ENCODE data around the gene ATG7.
"Not testable (repeated sequence)": the region's sequence is repeated elsewhere in the genome, so short reads cannot be mapped to it uniquely, and the experiment has no call there.

The ATG7 gene

GRCh38 chr3:11508346-11509172 lies 236.4 kb downstream of the ATG7 start:
- DNase-seq (ENCODE audit: low read depth, low spot score): no peak

- DNase-seq (ENCODE audit: low read depth, low spot score): peak; percentile 89
Observed at GRCh38 chr3:11509173-11510000, 237.2 kb downstream of the ATG7 start.

- DNase-seq (ENCODE audit: low read depth, low spot score): no peak
Observed at GRCh38 chr3:11510001-11510340, 237.8 kb downstream of the ATG7 start.

DNA sequence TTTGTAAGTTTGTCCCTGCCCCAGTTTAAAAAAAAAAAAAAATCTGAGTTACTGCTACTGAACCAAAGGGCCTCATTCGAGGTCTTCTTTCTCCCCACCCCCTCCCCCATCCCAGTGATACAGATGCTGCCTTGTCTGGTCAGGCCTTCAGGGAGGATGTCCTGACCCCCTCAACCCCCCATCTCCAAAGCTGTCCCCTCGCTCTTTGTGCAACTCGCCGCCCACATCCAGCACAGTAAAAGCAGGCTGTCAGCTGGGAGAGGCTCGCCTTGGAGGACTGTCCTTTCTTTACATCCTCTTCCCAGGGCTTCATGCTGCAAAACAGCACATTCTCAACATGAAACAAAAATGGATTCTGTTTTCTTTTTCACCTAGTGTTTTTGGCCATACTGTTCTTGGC lies 238.2 kb downstream of the ATG7 start:
- DNase-seq (ENCODE audit: low read depth, low spot score): no peak

DNA sequence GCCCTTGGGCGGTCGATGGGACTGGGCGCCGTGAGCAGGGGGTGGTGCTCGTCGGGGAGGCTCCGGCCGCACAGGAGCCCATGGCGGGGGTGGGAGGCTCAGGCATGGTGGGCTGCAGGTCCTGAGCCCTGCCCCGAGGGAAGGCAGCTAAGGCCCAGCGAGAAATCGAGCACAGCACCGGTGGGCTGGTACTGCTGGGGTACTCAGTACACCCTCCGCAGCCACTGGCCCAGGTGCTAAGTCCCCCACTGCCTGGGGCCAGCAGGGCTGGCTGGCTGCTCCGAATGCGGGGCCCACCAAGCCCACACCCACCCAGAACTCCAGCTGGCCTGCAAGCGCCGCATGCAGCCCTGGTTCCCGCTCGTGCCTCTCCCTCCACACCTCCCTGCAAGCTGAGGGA lies 239.4 kb downstream of the ATG7 start:
- DNase-seq (ENCODE audit: low read depth, low spot score): not testable (repeated sequence)

- DNase-seq (ENCODE audit: low read depth, low spot score): not testable (repeated sequence)
Observed at GRCh38 chr3:11513125-11513816, 241.1 kb downstream of the ATG7 start.

- DNase-seq (ENCODE audit: low read depth, low spot score): no peak
Observed at GRCh38 chr3:11513817-11514135, 241.6 kb downstream of the ATG7 start.

- DNase-seq (ENCODE audit: low read depth, low spot score): peak; percentile 92
Observed at GRCh38 chr3:11514191-11514821, 242.1 kb downstream of the ATG7 start.

- no peak for DNase-seq (ENCODE audit: low read depth, low spot score)
Observed at GRCh38 chr3:11517601-11518000, 245.4 kb downstream of the ATG7 start.

- DNase-seq (ENCODE audit: low read depth, low spot score): no peak
Observed at GRCh38 chr3:11521167-11521566, 249.0 kb downstream of the ATG7 start.

- no peak for DNase-seq (ENCODE audit: low read depth, low spot score)
Observed at GRCh38 chr3:11522398-11522715, 250.2 kb downstream of the ATG7 start.

GRCh38 chr3:11522953-11523571 lies 250.9 kb downstream of the ATG7 start:
- DNase-seq (ENCODE audit: low read depth, low spot score): no peak

GRCh38 chr3:11523572-11524101 lies 251.4 kb downstream of the ATG7 start:
- DNase-seq (ENCODE audit: low read depth, low spot score): no peak

DNA sequence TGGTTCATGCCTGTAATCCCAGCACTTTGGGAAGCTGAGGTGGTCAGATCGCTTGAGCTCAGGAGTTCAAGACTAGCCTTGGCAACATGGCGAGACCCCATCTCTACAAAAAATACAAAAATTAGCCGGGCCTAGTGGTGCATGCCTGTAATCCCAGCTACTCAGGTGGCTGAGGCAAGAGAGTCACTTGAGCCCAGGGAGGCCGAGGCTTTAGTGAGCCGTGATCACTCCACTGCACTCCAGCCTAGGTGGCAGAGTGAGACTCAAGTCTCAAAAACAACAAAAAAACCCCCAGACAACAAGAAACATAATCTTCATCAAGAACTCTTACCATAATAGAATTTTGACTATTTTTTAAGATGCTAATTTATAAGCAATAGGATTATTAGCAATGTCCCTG lies 253.9 kb downstream of the ATG7 start:
- not testable (repeated sequence) for DNase-seq (ENCODE audit: low read depth, low spot score)

DNA sequence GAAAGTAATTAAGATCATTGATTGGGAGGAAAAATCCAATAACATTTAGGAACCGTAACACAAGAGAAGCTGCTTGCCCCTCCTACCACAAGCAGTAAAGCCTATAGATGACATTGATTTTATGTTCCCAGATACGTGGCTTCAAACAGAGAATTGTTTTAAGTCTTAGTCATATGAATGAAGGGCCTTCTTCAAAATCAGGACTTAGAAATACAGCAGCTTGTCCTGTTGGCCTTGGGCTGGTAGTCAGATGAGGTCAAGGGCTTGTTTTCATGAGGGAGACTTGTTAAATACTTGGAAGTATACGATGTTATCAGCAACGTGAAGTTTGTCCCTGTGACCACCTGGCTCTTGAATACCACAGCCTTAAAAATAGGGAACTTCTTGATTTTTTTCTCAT lies 257.1 kb downstream of the ATG7 start:
- no peak for DNase-seq (ENCODE audit: low read depth, low spot score)

DNA sequence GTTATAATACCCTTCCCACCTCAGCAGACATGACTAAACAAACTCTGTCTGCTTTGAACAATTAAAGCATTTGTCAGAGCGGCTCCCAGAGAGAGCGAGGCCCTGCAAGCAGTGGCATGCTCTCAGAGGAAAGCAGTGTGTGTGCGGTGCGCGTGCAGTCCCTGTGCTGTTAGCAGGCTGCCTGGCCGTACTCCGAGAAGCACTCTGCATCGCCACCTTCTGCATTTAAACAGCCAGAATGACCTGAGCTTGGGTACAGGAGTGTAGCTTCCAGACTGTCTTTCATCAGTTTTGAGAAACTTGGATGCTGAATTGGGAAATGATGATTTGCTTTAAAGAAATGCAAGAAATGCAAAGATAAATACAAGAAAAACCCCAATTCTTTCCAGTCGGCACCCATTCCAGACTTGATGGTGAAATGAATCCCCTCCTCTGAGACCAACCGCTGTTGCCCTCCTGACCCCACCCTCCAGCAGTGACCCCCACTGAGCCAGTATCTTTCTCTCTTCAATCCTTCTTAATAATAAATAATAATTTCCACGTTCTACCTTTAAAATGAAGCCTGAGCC lies 258.0 kb downstream of the ATG7 start:
- DNase-seq (ENCODE audit: low read depth, low spot score): peak; percentile 96

DNA sequence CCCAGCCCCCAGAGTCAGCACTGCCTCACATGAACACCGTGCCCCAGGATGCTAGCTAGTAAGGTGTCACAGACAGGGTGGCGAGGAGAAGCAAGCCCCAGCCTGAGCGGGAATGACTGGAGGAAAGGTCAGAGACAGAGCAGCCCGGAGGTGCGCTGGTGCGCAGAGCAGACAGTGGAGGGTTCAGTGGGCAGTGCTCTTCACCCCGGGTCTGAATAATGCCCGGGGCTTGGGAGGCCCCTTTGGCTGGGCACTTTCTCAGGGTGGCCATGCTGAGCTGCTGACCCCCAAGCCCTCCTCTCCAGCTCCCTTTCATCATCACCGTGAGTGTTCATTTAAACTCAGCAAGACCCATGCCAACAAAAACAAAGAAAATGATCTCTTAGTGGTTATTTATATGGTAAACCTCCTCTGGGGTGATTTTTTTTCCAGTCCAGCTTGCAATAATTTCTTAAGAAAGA lies 260.8 kb downstream of the ATG7 start:
- DNase-seq (ENCODE audit: low read depth, low spot score): peak; percentile 61

- no peak for DNase-seq (ENCODE audit: low read depth, low spot score)
Observed at GRCh38 chr3:11534011-11534792, 262.0 kb downstream of the ATG7 start.

- DNase-seq (ENCODE audit: low read depth, low spot score): no peak
Observed at GRCh38 chr3:11534793-11535101, 262.6 kb downstream of the ATG7 start.

GRCh38 chr3:11535243-11535960 lies 263.2 kb downstream of the ATG7 start:
- DNase-seq (ENCODE audit: low read depth, low spot score): no peak
